Measurements from ENCODE around the gene JAK1. TPM values are rescaled to one million over a fixed set of nuclear protein-coding genes. Genes with fewer than 3 reads are reported as not detected.

The JAK1 gene
- total and polyA plus RNA-seq, 2 donors (not counting 3 experiments of a cell fraction or from before 2014, with no cell fraction given): 68.8 to 177 TPM

GRCh38 chr1:64959986-64960385 is 6.4 kb downstream of the JAK1 start:
- no peak for FAIRE-seq
- Histone ChIP-seq H3K79me2 (ENCODE audit: control insufficient read depth, insufficient read depth, low read length) (peaks cover 97% of the 10 kb centered on the region), H4K20me1 (replicated peaks; ENCODE audit: control insufficient read depth, extremely low read depth, insufficient read depth, low read length) (peaks cover 4% of the 10 kb centered on the region), H2AFZ (ENCODE audit: low read depth, low read length) (no peak overlapping the region), H3K36me3 (ENCODE audit: control insufficient read depth in 2 of 2, extremely low read depth in 1 of 2, insufficient read depth in 2 of 2, low read length in 2 of 2) (no peaks in the 10 kb centered on the region), H3K4me3 (replicated peaks in 1 of 3; ENCODE audit: insufficient read depth in 1 of 3, low read depth in 1 of 3, low read length in 3 of 3) (no peak overlapping the region), H3K9me3 (replicated peaks; ENCODE audit: control insufficient read depth, insufficient read depth, low read length) (no peaks in the 10 kb centered on the region), H3K27ac (ENCODE audit: insufficient read depth, low read depth, low read length) (no peak overlapping the region), H3K9ac (replicated peaks; ENCODE audit: extremely low read depth, insufficient read depth, low read length) (no peak overlapping the region), H3K4me1 (ENCODE audit: control insufficient read depth, extremely low read depth, insufficient read depth, low read length) (peaks cover 26% of the 10 kb centered on the region), H3K9me1 (replicated peaks; ENCODE audit: control insufficient read depth, extremely low read depth, insufficient read depth, low read length) (no peaks in the 10 kb centered on the region), H3K27me3 (ENCODE audit: control insufficient read depth in 2 of 2, insufficient read depth in 2 of 2, low read length in 2 of 2) (no peaks in the 10 kb centered on the region), H3K4me2 (ENCODE audit: insufficient read depth, low read length) (no peak overlapping the region)
- TF ChIP-seq CTCF (IDR thresholded peaks at IDR 0.05; ENCODE audit: extremely low read depth in 1 of 2, insufficient read depth in 1 of 2, low read depth in 1 of 2, low read length in 2 of 2): no peak
- no peak for TF ChIP-seq MAX (IDR thresholded peaks at IDR 0.05; ENCODE audit: insufficient read depth, insufficient read length)
- TF ChIP-seq EZH2 (IDR thresholded peaks at IDR 0.05; ENCODE audit: borderline replicate concordance, low read depth, low read length, severe bottlenecking): no peak
- TF ChIP-seq FOS (IDR thresholded peaks at IDR 0.05; ENCODE audit: borderline replicate concordance, insufficient read depth, low read length): no peak
- no peak for TF ChIP-seq GATA2 (IDR thresholded peaks at IDR 0.05; ENCODE audit: insufficient read depth, insufficient read length, low read depth, low read length)
- TF ChIP-seq POLR2A (IDR thresholded peaks at IDR 0.05; ENCODE audit: low read depth, low read length): no peak
- no peak for TF ChIP-seq JUN (IDR thresholded peaks at IDR 0.05; ENCODE audit: borderline replicate concordance, insufficient read depth, insufficient read length, low read depth)
- no peak for TF ChIP-seq MYC (IDR thresholded peaks at IDR 0.05; ENCODE audit: low read depth, low read length)
- no TSS peak for BruUV-seq (replicated peaks)
- ChIA-PET POLR2A (no interaction called here), CTCF (no interaction called here)
- intact Hi-C loops (cut with micrococcal nuclease) (loop anchor here (10.0 kb wide), 1 partner anchor 695 kb away; no protein-coding TSS in a partner anchor), dilution Hi-C loops (cut with MboI; ENCODE audit: extremely low pct_ligation_motif_present, low sequenced_read_pairs) (no loop called here)
- DNase-seq (ENCODE audit: low read depth, low spot score): no peak

All from endothelial cell of umbilical vein (primary cell).